ENCODE data around the gene RYK. TPM values are rescaled to one million over a fixed set of nuclear protein-coding genes. Genes with fewer than 3 reads are reported as not detected.

The RYK gene
- total RNA-seq, 1 experiment from 2014 or later: 55.2 TPM

DNA sequence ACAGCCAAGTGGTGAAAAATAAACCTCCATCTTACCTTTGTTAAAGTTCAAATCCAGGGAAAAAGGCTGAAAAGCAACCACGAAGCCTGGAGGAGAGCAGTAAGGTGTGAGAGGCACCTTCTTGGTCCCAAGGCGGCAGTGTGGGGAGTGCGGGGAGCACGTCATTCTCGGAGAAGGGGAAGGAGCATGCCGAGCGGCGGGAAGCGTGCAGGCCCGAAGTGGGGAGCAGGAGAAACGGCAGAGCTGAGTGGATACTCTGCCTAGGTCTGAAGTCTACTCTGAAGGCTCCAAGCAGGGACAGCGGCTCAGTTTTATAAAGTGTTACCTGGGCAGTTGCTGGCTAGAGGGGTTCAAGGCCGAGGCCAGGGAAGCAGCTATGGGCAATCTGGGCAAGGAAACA is 96.9 kb downstream of the RYK start:
- no peak for TF ChIP-seq ELF1 (IDR thresholded peaks at IDR 0.05; ENCODE audit: borderline replicate concordance, low read depth)
- TF ChIP-seq, protein P1, sequence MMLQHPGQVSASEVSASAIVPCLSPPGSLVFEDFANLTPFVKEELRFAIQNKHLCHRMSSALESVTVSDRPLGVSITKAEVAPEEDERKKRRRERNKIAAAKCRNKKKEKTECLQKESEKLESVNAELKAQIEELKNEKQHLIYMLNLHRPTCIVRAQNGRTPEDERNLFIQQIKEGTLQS (IDR thresholded peaks at IDR 0.05): no peak
- no peak for TF ChIP-seq SP1 (IDR thresholded peaks at IDR 0.05; ENCODE audit: low read depth)
- no peak for TF ChIP-seq ZFX (IDR thresholded peaks at IDR 0.05)
- no peak for TF ChIP-seq CBX3 (IDR thresholded peaks at IDR 0.05; ENCODE audit: low read depth)
- TF ChIP-seq CEBPB (IDR thresholded peaks at IDR 0.05; ENCODE audit: low read depth): no peak
- TF ChIP-seq YY1 (IDR thresholded peaks at IDR 0.05; ENCODE audit: extremely low read depth, insufficient replicate concordance, low read depth, low read length): no peak
- no peak for TF ChIP-seq POLR2AphosphoS5 (IDR thresholded peaks at IDR 0.05; ENCODE audit: low read depth, low read length)
- no peak for TF ChIP-seq TCF7L2 (IDR thresholded peaks at IDR 0.05; ENCODE audit: borderline replicate concordance, extremely low read depth, insufficient read depth, insufficient read length)
- TF ChIP-seq, protein P2, sequence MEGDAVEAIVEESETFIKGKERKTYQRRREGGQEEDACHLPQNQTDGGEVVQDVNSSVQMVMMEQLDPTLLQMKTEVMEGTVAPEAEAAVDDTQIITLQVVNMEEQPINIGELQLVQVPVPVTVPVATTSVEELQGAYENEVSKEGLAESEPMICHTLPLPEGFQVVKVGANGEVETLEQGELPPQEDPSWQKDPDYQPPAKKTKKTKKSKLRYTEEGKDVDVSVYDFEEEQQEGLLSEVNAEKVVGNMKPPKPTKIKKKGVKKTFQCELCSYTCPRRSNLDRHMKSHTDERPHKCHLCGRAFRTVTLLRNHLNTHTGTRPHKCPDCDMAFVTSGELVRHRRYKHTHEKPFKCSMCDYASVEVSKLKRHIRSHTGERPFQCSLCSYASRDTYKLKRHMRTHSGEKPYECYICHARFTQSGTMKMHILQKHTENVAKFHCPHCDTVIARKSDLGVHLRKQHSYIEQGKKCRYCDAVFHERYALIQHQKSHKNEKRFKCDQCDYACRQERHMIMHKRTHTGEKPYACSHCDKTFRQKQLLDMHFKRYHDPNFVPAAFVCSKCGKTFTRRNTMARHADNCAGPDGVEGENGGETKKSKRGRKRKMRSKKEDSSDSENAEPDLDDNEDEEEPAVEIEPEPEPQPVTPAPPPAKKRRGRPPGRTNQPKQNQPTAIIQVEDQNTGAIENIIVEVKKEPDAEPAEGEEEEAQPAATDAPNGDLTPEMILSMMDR (IDR thresholded peaks at IDR 0.05 in 2 of 3, conservative IDR thresholded peaks at IDR 0.05 in 1 of 3; ENCODE audit: borderline replicate concordance in 1 of 3, insufficient read depth in 1 of 3, low read depth in 2 of 3, low read length in 2 of 3): no peak
- TF ChIP-seq ZNF274 (IDR thresholded peaks at IDR 0.05; ENCODE audit: low read depth, low read length): no peak
- no peak for TF ChIP-seq SIN3A (IDR thresholded peaks at IDR 0.05; ENCODE audit: low read depth)
- no peak for TF ChIP-seq EZH2phosphoT487 (IDR thresholded peaks at IDR 0.05; ENCODE audit: borderline replicate concordance)
- TF ChIP-seq, protein P3, sequence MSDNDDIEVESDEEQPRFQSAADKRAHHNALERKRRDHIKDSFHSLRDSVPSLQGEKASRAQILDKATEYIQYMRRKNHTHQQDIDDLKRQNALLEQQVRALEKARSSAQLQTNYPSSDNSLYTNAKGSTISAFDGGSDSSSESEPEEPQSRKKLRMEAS (IDR thresholded peaks at IDR 0.05): no peak
- no peak for TF ChIP-seq JUND (IDR thresholded peaks at IDR 0.05)
- H2AFZ ChIP-seq (ENCODE audit: low read depth, low read length, poor library complexity, severe bottlenecking): no peak overlapping the region
- H4K20me1 ChIP-seq (ENCODE audit: insufficient read depth): no peaks in the 10 kb centered on the region; the same call in 1 of the 2 replicates
- no peak overlapping the region for H3K9ac ChIP-seq (ENCODE audit: low read length)
- no peak overlapping the region for H3K4me3 ChIP-seq (replicated peaks in 1 of 2; ENCODE audit: low read depth in 1 of 2, low read length in 2 of 2)
- ATAC-seq: no peak
- ChIA-PET POLR2A (no interaction called here), CTCF (no interaction called here), RAD21 (ENCODE audit: low non-redundant PET in 1 of 2, low total read pairs in 2 of 2, uncharacterized antibody in 2 of 2, unreplicated experiment in 2 of 2) (no interaction called here)
- H3K4me1 ChIP-seq (ENCODE audit: control insufficient read depth in 1 of 2, insufficient read depth in 2 of 2, low read length in 2 of 2): peaks cover 0 to 8% of the 10 kb centered on the region in 2 experiments; a peak in 1 of 4 replicates
- intact Hi-C loops (cut with micrococcal nuclease): no loop called here
- no peak overlapping the region for H3K27ac ChIP-seq (ENCODE audit: low read depth, low read length)
- BruUV-seq (replicated peaks): no TSS peak
- H3K36me3 ChIP-seq (ENCODE audit: control insufficient read depth in 1 of 2, insufficient read depth in 2 of 2, low read length in 2 of 2): peaks cover 9 to 14% of the 10 kb centered on the region in 2 experiments; a peak in 3 of 4 replicates
- H3K4me2 ChIP-seq (ENCODE audit: low read length): no peak overlapping the region
- no peaks in the 10 kb centered on the region for H3K9me3 ChIP-seq (ENCODE audit: control insufficient read depth in 1 of 2, insufficient read depth in 1 of 2, low read depth in 1 of 2, low read length in 2 of 2)
- no peaks in the 10 kb centered on the region for H3K27me3 ChIP-seq (ENCODE audit: insufficient read depth, low read length)
- H3K79me2 ChIP-seq (ENCODE audit: insufficient read depth, low read length): no peaks in the 10 kb centered on the region
- no peaks in the 10 kb centered on the region for H3K9me2 ChIP-seq (ENCODE audit: insufficient read depth)
- DNase-seq (ENCODE audit: low read depth, low spot score): no peak

Measured in HCT116 (cell line).